Loucy (cell line): ENCODE results near the gene ALK.

ENCODE experiments used
- CTCF ChIP-seq: fragments of 200-600 bp; sonication (generic); conservative IDR thresholded peaks from 2 replicates; pipeline ENCODE4 v1.5.1; 2014; ENCODE audit warnings: mild to moderate bottlenecking, antibody characterized with exemption, low read length
- EZH2phosphoT487 ChIP-seq: fragments of 200-600 bp; IDR thresholded peaks from 2 replicates; pipeline ENCODE4 v1.6.1; 2018; ENCODE audit warnings: antibody characterized with exemption, mild to moderate bottlenecking, moderate library complexity, borderline replicate concordance

GRCh38 chr2:29532436-29532835, 388.9 kb downstream of the ALK start:
- TF ChIP-seq CTCF = no peak
- TF ChIP-seq EZH2phosphoT487 = no peak
